IPS-15b (cell line): ENCODE results near the gene CCL4.
"Not testable (repeated sequence)": the region's sequence is repeated elsewhere in the genome, so short reads cannot be mapped to it uniquely, and the experiment has no call there.

Experiments used
- H3K27me3 ChIP-seq: one replicate; pipeline ENCODE4 v1.6.1; 2013; ENCODE audit warnings: low read length; ENCODE audit not compliant: control insufficient read depth, insufficient read depth
- H3K36me3 ChIP-seq: one replicate; pipeline ENCODE4 v1.6.1; 2013; ENCODE audit warnings: low read length; ENCODE audit not compliant: control insufficient read depth, insufficient read depth
- H3K4me1 ChIP-seq: one replicate; pipeline ENCODE4 v1.6.1; 2013; ENCODE audit warnings: mild to moderate bottlenecking, low read length; ENCODE audit not compliant: control insufficient read depth, insufficient read depth
- H3K4me3 ChIP-seq: one replicate; pipeline ENCODE4 v1.5.1; 2013; ENCODE audit warnings: low read depth, low read length
- H3K9ac ChIP-seq: one replicate; pipeline ENCODE4 v1.6.1; 2013; ENCODE audit warnings: low read depth, mild to moderate bottlenecking, low read length
- H3K9me3 ChIP-seq: one replicate; pipeline ENCODE4 v1.6.1; 2013; ENCODE audit warnings: mild to moderate bottlenecking, low read length; ENCODE audit not compliant: control insufficient read depth, insufficient read depth

Gene CCL4

GRCh38 chr17:36089888-36090836 lies 13.5 kb upstream of the CCL4 start, which contains the start of gene CCL3:
Gene CCL3 (minus strand): TSS chr17:36090143. CDS start chr17:36090058, 85 bp downstream.
- H3K9ac ChIP-seq: no peak within 1 kb of the TSS
- H3K4me1 ChIP-seq: no peaks in the 10 kb centered on the region
- no peaks in the 10 kb centered on the region for H3K9me3 ChIP-seq
- no peak within 1 kb of the TSS for H3K4me3 ChIP-seq
- H3K36me3 ChIP-seq: no peaks in the 10 kb centered on the region
- no peaks in the 10 kb centered on the region for H3K27me3 ChIP-seq

- Histone ChIP-seq H3K4me1 (no peaks in the 10 kb centered on the region), H3K36me3 (no peaks in the 10 kb centered on the region)
Measured at GRCh38 chr17:36092230-36092629, 11.4 kb upstream of the CCL4 start.

GRCh38 chr17:36092715-36093114 lies 10.9 kb upstream of the CCL4 start:
- H3K9ac ChIP-seq, H3K4me1 ChIP-seq, H3K36me3 ChIP-seq, H3K27me3 ChIP-seq, H3K9me3 ChIP-seq, H3K4me3 ChIP-seq: not testable (repeated sequence)

More at GRCh38 chr17:36092230-36092629, 11.4 kb upstream of the CCL4 start:
- Histone ChIP-seq H3K9ac (no peak overlapping the region), H3K4me3 (no peak overlapping the region), H3K27me3 (no peaks in the 10 kb centered on the region), H3K9me3 (no peaks in the 10 kb centered on the region)

GRCh38 chr17:36094232-36094631 lies 9.4 kb upstream of the CCL4 start:
- no peak overlapping the region for H3K4me3 ChIP-seq
- H3K9ac ChIP-seq: no peak overlapping the region
- no peaks in the 10 kb centered on the region for H3K27me3 ChIP-seq
- no peaks in the 10 kb centered on the region for H3K9me3 ChIP-seq
- H3K4me1 ChIP-seq: no peaks in the 10 kb centered on the region
- no peaks in the 10 kb centered on the region for H3K36me3 ChIP-seq

GRCh38 chr17:36094746-36095145 lies 8.9 kb upstream of the CCL4 start:
- H3K36me3 ChIP-seq: no peaks in the 10 kb centered on the region
- no peaks in the 10 kb centered on the region for H3K4me1 ChIP-seq
- H3K27me3 ChIP-seq: no peaks in the 10 kb centered on the region
- no peaks in the 10 kb centered on the region for H3K9me3 ChIP-seq
- no peak overlapping the region for H3K9ac ChIP-seq
- no peak overlapping the region for H3K4me3 ChIP-seq

GRCh38 chr17:36095992-36096391 lies 7.6 kb upstream of the CCL4 start:
- H3K27me3 ChIP-seq: no peaks in the 10 kb centered on the region
- no peaks in the 10 kb centered on the region for H3K36me3 ChIP-seq
- H3K9me3 ChIP-seq: no peaks in the 10 kb centered on the region
- H3K4me1 ChIP-seq: no peaks in the 10 kb centered on the region
- H3K4me3 ChIP-seq: no peak overlapping the region
- no peak overlapping the region for H3K9ac ChIP-seq

- H3K36me3 ChIP-seq, H3K9ac ChIP-seq, H3K4me1 ChIP-seq, H3K27me3 ChIP-seq, H3K9me3 ChIP-seq, H3K4me3 ChIP-seq: not testable (repeated sequence)
Measured at GRCh38 chr17:36099004-36099403, 4.6 kb upstream of the CCL4 start.

- H3K9me3 ChIP-seq, H3K4me3 ChIP-seq, H3K9ac ChIP-seq, H3K36me3 ChIP-seq, H3K4me1 ChIP-seq, H3K27me3 ChIP-seq: not testable (repeated sequence)
Measured at GRCh38 chr17:36104246-36104645, 619 bp downstream of the CCL4 start.

- H3K4me3 ChIP-seq: no peak overlapping the region
- H3K36me3 ChIP-seq: no peaks in the 10 kb centered on the region
- H3K4me1 ChIP-seq: no peaks in the 10 kb centered on the region
- H3K9me3 ChIP-seq: no peaks in the 10 kb centered on the region
- H3K27me3 ChIP-seq: no peaks in the 10 kb centered on the region
- no peak overlapping the region for H3K9ac ChIP-seq
Measured at GRCh38 chr17:36104701-36105181, 1.1 kb downstream of the CCL4 start.

GRCh38 chr17:36105781-36106492 lies 2.3 kb downstream of the CCL4 start:
- Histone ChIP-seq H3K9ac (no peak overlapping the region), H3K27me3 (no peaks in the 10 kb centered on the region), H3K4me1 (no peaks in the 10 kb centered on the region)

GRCh38 chr17:36106493-36106835 lies 2.8 kb downstream of the CCL4 start:
- Histone ChIP-seq H3K27me3 (no peaks in the 10 kb centered on the region), H3K9ac (no peak overlapping the region), H3K4me1 (no peaks in the 10 kb centered on the region), H3K36me3 (no peaks in the 10 kb centered on the region), H3K9me3 (no peaks in the 10 kb centered on the region), H3K4me3 (no peak overlapping the region)

More at GRCh38 chr17:36105781-36106492, 2.3 kb downstream of the CCL4 start:
- no peak overlapping the region for H3K4me3 ChIP-seq
- no peaks in the 10 kb centered on the region for H3K9me3 ChIP-seq
- no peaks in the 10 kb centered on the region for H3K36me3 ChIP-seq

- no peaks in the 10 kb centered on the region for H3K4me1 ChIP-seq
- no peaks in the 10 kb centered on the region for H3K27me3 ChIP-seq
- H3K9ac ChIP-seq: no peak overlapping the region
- H3K9me3 ChIP-seq: no peaks in the 10 kb centered on the region
- H3K36me3 ChIP-seq: no peaks in the 10 kb centered on the region
- no peak overlapping the region for H3K4me3 ChIP-seq
Measured at GRCh38 chr17:36107660-36108059, 4.0 kb downstream of the CCL4 start.
